NCI-H2227 treated with DMSO at 0.1 percent for 48 hours (cell line): ENCODE results near the gene CRY1.

ENCODE experiments used
- DNase-seq: peaks from one replicate; lab custom pipeline; 2025; lab: John Stamatoyannopoulos, UW

Gene CRY1

GRCh38 chr12:107093417-107094182 lies at the start of gene CRY1:
CRY1 (minus strand) TSS chr12:107093549; CDS start chr12:107092961, 588 bp downstream.
- peak; percentile 98 for DNase-seq

GRCh38 chr12:107139787-107140186 lies 46.4 kb upstream of the CRY1 start:
- no peak for DNase-seq

GRCh38 chr12:107138990-107139389 lies 45.6 kb upstream of the CRY1 start:
- no peak for DNase-seq

DNA sequence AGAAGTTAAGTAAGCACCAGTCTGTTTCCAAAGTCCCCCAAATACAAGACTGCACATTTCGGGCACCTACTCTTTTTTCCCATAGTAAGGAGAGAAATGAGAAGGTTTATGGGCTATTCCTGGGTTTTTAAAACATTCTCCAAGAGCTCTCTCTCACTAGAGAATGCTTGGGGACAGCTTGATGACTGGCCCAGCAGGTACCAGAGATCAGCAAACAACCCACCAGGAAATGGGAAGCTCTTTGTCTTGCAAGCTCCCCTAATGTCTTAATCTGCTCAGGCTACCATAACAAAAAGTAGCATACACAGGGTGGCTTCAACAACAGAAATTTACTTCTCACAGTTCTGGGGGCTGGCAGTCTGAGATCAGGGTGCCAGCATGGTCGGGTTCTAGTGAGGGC lies 41.8 kb upstream of the CRY1 start:
- no peak for DNase-seq

DNA sequence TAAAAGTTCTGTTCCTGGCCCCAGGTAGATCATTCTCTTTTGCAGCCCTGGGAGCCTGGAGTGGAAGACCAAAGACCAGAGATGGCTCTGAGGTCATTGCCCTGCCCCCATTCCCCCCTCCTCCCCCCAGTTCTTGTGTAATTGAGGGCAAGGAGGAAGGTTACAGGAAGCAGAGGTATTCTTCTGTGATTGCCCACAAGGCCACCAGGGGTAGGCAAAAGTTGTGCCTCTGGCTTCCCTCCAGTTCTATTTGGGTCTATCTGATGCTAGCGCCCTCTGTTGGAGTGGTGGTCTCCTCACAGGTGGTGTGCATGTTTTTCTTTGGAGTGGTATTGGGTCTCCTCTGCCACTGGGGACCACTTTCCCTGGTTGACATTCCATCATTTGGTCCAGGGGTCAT lies 41.2 kb upstream of the CRY1 start:
- DNase-seq, result no peak

DNA sequence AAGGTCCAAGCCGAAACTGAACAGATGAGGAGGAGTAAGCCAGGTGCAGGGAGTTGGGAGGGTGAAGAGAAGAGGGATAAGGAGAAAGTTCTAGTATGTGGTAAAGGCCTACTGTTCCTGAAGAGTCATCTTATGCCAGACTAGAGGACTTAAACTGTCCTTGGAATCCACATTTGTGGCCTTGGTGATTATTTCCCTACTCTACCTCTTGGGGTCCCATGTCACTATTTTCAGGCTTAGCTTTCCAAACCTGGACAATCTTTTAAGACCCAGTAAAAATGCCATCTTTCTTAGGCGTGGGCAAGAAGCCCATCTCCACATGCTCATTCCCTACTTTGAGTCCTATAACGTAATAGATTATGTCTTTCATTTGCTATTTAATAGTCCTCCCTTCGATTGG lies 40.1 kb upstream of the CRY1 start:
- DNase-seq, result no peak

DNA sequence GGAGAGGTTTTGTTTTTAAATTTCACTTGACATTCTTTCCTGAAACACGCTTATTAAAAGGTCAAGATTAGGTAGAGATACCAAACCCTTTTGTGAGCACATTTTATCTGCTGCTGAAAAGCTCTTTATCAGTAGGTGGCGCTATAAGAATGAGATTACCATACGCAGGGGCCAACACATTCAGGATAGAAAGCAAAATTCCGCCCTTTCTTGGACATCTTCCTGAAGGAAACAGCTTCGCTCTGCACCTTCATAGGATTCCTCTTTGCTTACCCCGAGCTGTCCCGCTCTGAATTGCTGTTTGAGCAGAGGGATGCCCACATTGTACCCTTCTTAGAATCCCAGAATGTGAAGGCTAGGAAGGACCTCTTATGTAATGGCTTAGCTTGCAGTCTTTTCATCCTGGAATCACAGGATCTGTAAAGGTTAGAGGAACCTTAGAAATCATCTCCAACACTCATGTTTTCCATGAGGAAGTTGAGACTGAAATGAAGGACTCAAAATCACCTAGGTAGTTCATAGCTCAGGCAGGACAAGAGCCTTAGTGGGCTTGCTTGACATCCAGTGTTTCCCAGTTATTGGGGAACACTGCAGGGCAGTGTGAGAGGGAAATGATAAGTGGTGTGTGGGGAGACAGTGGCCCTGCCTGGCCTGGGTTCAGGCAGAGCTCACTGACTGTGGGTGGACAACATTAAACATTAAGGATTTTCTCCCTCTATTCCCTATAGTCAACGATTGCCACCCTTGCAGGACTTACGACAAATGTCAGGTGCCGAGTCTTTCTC lies 38.7 kb upstream of the CRY1 start:
- peak; percentile 89 for DNase-seq

- DNase-seq, result peak; percentile 83
Measured at GRCh38 chr12:107130830-107131611, 37.7 kb upstream of the CRY1 start.

DNA sequence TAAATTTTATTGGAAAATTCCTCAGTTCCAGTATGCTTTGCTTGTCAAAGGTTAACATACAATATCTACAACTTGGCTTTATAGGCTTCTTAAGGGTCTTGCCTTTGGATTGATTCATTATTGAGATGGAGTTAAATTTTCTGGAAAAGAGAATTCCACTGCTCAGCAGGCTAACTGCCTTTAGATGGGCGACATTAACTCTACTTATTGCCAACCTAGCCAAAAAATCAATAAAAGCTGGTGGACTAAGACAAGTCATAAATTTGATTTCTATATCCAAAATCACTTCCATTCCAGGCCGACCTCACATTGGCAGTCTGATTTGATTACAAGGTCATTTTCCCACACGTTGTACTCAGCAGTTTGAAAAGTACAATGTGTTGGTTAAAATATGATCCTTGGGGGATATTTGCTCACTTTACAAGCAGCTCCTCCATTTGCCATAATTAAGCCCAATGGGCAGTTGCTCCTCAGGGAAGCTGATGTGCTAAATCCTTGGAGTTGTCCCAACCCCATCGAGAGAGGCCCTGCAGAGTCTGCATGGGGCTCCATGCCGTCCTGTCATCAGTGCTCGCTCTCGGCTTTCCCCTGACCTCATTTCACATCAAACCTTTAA lies 36.1 kb upstream of the CRY1 start:
- DNase-seq, result peak; percentile 60

- no peak for DNase-seq
Measured at GRCh38 chr12:107127482-107128430, 34.4 kb upstream of the CRY1 start.

DNA sequence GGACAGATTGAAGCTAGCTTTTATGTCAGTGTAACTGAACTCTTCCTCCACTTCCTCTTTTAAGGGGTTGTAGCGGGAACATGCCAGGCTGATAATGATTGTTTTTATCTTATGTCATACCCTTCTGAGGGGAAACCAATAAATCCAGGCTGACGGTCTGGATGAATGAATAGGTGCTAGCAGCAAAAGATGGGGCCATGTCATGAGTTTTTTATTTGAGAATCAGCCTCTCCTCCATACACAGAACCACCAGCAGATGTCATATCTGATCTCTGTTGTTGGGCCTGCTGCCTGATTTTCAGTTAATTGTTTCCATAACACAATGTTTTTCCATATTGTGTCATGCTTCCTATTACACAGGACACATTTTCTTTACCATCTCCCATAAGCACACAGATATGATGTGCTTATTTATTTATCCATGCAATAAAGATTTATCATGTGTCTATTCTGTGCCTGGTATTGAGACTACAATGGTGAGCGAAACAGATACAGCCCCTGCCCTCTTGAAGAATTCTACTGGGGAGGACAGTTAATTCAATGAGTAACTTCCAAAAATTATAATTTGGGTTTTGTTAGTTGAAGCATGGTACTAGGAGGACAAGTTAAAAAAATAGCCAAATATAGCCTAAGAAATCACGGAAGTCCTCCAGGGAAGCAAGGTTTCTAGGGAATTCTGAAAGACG lies 33.6 kb upstream of the CRY1 start:
- DNase-seq, result peak; percentile 73

GRCh38 chr12:107125833-107126232 lies 32.5 kb upstream of the CRY1 start:
- peak; percentile 68 for DNase-seq

DNA sequence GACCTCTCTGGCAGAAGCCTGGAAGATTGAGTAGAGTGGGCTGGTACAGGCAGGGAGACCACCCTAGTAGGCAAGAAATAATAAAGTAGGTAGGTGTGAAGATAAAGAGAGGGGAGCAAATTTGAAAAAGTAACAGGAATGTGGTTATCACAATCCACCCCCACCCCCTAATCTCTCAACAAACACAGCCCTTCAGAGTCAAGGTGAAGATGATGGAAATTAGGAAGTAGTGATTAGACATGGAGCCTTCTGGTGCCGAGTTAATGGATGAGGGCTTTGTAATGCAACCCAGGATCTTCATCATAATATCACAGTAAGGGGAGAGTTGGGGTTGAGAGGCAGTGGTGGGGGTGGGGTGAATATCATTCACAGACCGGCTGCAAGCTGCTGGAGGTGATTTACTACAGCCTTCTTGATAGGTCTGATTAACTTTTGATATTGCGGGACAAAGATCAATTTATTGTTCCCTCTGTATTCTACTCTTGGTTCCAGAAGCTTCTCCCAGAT lies 29.2 kb upstream of the CRY1 start:
- DNase-seq, result no peak

DNA sequence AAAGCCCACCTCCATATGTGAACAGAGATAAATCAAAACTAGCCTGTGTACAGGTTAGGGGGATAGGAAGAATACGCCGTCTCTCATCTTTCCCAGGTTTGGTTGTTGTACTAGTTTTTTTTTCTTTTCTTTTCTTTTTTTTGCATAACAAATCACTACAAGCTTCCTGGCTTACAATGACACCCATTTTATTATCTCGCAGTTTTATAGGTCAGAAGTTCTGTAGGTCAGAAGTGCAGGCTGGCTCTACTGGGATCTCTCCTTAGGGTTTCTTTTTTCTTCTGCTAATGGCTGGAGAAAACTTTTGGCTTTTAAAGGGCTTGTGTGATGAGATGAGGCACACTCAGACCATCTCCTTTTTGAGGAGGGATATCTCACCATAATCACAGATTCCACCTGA lies 25.7 kb upstream of the CRY1 start:
- DNase-seq, result no peak

GRCh38 chr12:107118624-107119023 lies 25.3 kb upstream of the CRY1 start:
- no peak for DNase-seq

DNA sequence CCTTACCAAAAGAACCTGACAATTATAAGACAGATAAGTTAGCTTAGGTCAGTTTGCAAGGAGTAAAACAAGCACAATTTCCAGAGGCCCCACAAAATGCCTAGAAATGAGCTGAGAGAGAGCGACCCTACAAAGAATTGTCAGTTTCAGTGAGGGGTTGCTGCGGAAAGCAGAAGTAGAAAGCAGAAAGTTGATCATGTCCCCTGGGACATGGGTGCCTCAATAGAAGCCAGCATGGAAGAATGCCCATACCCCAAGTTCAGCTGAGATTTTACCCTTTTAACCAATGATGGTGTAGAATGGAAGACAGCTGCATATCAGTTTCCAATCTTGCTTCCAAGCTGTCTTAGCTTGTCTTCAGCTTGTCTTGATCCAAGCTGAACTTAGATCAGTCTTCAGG lies 21.8 kb upstream of the CRY1 start:
- DNase-seq, result no peak

DNA sequence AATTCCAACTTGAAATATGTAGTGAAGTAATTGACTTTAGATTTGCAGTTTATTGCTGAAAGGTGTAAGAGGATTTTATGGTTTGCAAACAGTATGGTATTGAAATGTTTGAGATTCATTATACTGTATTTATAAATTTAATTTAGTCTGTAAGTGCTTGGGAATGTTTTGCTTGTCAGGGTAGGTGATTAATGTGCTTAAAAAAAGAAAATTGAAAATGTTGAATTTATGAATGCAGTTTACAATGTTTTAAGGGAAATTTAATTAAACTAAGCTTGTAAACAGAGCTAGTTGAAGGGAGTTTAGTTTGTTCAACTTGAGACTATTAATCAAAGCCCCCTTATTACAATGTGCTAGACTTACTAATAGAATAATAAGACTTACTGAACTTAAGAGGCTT lies 18.0 kb upstream of the CRY1 start:
- DNase-seq, result no peak

GRCh38 chr12:107109726-107110719 lies 16.7 kb upstream of the CRY1 start:
- DNase-seq, result no peak

- no peak for DNase-seq
Measured at GRCh38 chr12:107108995-107109508, 15.7 kb upstream of the CRY1 start.
